Measurements from ENCODE around the gene TOLLIP. TPM values are rescaled to one million over a fixed set of nuclear protein-coding genes. Genes with fewer than 3 reads are reported as not detected.

Gene TOLLIP
- total and polyA plus RNA-seq, 2 of the 8 experiments (the other 6 are each of a cell fraction or from before 2014, with no cell fraction given): 23.7 to 34.7 TPM

DNA sequence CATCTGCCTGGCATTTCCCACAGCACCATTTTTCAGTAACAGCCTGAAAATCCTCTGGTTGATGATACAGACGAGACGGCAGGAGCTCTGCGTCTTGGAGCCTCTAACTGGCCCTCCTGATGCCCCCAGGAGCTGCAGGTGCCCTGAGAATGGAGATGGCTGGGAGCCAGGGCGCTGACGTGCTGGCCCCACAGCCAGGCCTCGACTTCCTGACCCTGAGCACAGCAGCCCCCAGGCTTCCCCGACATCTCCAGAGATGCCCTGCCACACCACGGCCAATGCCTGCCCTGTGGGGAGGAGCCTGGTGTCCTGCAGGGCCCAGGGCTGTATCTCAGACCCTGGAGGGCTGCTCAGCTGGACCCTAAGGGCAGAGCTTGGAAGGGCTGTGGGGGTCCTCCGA lies 21.5 kb downstream of the TOLLIP start (continued):
- TF ChIP-seq JUND (IDR thresholded peaks at IDR 0.05; ENCODE audit: low read length): no peak
- no peak for TF ChIP-seq FOSL1 (IDR thresholded peaks at IDR 0.05; ENCODE audit: insufficient read depth, low read depth, low read length)
